DMS79 (cell line): ENCODE data around the gene JAK2.
"Not testable (repeated sequence)": the region's sequence is repeated elsewhere in the genome, so short reads cannot be mapped to it uniquely, and the experiment has no call there.

Experiments
- DNase-seq: peaks from one replicate; lab custom pipeline; 2025; lab: John Stamatoyannopoulos, UW

Gene JAK2

DNA sequence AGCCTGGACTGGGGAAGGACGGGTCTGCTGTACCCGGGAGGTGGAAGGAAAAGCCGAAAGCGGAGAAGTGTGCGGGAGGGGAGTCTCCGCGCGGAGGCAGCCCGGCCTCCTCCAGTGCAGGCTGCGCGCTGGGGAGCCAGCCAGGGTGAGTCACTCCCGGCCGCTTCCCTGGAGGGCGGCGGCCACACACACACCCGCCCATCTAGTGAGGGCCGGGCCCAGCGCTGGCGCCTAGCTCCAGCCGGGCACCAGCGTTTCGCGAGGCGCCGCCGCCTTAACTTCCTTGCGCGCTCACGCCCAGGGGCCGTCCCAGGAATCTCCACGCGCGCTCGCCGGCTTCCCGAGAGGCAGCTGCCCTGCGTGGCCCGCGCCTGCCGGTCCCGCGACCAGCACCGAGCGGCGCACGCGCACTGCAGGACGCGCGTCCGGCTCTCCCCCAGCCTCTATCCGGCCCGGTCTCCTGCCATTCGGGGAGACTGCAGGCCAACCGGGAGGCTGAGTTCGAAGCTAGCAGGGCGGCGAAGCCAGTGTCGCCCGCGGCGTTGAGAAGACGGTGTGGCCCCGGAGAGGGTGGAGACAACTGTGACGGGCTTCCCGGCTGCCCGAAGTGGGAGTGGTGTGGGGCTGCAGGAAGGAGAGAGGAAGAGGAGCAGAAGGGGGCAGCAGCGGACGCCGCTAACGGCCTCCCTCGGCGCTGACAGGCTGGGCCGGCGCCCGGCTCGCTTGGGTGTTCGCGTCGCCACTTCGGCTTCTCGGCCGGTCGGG lies at the start of gene JAK2:
Gene JAK2 (plus strand): TSS at position 652 of the 765 bp plus-strand sequence. CDS start 36,716 bp downstream, outside the sequence.
- DNase-seq: peak; percentile 47

DNA sequence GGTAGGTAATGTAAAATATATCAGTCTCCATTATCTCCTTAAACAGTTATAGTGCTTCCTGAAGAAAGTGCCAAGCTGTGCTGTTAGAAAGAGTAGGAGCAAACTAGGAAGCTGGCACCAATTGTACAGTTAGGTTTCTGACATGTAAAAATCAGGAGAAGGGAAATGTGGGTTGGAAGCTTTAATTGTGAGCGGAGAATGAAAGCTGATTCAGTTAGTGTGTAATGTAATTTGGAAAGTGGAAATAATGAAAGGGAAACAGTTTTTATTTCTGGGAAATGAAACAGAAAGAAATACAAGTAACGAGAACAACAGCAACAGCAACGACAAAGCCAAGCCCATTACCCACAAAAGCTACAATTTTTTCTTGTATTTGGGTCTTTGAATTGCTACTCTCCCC lies 48.8 kb upstream of the JAK2 start:
- DNase-seq: no peak

DNA sequence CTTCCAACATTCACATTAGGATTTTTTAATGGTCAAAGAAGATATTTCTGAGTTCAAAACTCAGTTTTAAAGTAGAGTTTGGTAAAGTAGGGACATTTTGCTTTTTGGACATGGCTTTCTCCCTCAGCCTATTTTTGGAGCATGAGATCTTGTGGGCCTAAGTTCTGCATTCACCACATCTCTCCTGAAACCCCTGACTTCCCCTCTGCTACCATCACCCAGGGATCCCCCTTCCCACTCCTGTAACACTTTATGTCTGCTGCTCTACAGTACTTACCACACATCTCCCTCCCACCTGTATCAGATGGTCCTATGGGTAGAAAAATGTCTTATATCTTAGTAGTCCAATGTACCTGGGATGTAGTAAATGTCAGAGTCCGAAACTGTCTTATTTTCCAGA lies 48.2 kb upstream of the JAK2 start:
- DNase-seq: no peak

DNA sequence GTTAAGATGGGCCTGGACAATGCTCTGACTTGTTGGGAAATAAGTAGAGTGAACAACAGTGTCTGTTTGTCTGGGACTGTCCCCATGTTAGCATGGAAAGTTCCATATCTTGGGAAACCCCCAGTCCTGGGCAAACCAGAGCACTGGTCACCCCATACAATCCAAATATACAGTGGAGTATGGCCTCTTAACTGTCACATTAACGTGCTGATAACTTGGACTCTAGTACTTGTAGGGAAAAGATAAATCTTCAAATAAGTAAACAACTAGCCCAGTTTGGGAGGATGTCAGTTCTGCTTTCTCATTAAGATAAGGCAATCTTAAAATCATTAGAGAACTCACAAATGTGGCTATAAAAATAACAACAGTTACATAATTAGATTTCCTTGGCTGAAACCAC lies 47.6 kb upstream of the JAK2 start:
- DNase-seq: no peak

DNA sequence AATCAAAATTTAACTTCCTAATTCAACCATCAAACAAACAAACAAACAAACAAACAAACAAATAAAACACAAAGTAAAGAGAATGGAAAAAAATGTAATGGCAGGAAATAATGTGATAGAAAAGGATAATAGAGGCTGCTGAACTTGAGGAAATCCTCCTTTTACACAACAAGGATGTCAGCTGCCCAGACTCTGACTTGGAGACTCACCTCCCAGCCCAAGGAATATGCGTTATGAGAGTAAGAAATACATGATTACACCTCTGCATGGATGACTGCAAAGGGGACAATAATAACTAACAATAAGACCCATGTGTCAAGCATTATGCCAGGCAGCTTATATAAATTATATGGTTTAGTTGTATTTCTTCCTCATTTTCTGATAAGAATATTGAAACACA lies 46.6 kb upstream of the JAK2 start:
- no peak for DNase-seq

DNA sequence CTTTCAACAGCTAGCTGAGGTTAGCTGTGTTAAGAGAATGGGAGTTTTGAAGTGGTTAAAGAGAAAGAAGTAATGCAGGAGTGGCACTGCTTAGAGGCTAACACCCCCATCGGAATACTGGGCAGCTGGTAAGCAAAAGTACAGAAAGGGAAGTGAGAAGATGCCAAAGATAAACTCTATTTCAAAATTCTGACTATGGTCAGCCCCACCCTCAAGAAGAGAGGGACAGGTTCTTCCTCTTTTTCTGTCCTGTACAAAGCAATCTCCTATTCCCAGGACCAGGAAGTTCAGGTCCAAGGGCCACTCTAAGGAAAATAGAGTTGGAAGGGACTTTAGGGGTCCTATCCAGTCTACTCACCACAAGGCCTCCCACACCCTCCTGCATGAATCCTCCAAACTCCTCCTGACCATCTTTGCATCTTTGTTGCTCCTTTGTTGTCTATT lies 45.9 kb upstream of the JAK2 start:
- no peak for DNase-seq

DNA sequence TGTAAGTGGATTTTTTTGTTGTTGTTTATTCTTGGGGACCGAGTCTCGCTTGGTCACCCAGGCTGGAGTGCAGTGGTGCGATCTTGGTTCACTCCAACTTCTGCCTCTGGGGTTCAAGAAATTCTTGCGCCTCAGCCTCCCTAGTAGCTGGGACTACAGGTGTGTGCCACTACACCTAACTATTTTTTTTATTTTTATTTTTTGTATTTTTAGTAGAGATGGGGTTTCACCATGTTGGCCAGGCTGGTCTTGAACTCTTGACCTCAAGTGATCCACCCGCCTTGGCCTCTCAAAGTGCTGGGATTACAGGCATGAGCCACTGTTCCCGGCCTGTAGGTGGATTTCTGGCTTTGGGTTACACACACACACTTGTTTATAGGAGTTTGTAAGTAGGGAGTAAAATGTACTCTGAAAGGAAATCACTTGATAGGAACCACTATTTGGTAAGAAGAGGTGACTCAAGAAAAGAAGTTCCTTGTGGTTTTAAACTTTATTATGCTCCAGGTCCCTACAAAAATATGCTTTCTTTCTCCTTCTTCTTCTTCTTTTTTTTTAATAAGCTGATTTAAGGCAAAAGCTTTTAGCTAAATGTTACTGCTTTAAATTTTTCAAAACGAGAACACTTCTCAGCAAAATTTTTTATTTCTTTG lies 42.9 kb upstream of the JAK2 start:
- DNase-seq: not testable (repeated sequence)

DNA sequence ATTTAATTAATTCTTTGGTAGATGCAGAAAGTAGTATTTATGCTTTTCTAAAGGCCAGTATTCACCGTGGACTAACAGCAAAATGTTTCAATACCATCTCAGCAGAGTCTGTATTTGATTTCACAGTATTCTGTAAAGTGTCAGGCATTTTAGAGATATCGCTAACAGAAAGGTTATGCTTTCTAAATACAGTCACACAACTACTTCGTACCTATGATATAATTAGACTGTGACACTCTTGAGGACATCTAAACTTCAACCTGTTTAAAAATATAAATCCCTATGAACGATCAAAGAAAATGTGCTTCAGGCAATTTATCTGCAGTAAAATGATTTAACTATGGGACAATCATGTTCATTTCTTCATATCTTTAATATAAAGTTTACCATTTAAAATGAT lies 41.7 kb upstream of the JAK2 start:
- no peak for DNase-seq

DNA sequence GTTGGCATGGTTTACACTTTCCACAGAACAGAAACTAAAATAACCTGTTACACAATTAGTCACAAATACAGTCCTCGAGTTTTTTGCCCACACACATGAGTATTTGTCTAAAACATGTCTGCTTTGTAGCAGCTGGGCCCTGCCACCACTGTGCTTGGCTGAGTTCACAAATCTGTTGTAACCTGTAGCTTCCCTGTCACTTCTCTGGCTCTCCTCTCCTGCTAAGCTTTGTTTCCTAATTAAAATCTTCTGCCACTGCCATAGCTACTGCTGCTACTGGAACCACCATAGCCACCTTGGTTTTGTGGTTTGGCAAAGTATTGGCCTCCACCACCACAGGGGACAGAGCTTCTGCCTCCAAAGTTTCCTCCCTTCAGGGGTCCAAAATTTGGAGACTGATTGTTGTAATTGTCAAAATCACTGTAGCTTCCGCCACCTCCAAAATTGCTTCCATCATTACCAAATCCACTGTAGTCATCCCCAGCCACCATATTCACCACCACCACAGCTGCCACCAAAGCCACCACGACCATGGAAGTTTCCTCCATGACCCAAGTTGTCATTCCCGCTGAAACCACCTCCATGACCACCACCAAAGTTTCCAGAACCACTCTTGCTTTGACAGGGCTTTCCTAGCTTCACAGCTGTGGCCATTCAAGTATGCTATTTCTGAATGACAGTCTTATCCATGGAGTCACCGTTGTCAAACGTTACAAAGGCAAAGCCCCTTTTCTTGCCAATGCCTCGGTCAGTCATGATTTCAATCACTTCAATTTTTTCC lies 40.5 kb upstream of the JAK2 start:
- not testable (repeated sequence) for DNase-seq

DNA sequence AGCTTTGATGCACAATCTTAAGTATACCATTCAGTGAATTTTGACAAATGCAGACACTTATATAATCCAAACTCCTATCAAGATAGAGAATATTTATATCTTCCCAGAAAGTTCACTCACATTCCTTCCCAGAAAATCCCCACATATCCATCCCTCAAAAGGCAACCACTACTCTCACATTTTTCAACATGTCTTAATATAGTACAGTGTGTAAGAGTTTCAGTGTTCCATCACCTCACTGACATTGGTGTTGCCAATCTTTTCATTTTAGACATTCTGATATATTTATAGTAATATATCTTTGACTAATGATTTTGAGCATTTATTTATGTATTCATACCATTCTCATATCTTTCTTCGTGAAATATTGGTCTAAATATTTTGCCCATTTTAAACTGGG lies 38.1 kb upstream of the JAK2 start:
- DNase-seq: no peak

DNA sequence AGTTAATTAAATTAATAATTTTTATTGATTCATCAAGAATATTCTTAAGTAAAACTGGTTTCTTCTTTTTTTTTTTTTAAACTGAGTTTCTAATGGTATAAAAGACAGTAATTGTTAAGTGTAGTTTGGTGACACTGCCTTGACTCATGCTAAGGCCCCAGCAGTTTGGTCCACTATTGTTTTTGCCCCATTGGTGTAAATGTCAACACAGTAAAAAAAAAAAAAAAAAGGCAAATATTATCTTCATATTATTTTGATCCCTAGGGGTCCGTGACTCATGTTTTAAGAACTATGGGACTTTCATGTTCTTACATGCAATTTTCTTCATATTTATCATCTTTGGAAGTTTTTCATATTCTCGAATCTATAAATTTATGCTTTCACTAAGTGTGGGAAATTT lies 29.2 kb upstream of the JAK2 start:
- DNase-seq: no peak

DNA sequence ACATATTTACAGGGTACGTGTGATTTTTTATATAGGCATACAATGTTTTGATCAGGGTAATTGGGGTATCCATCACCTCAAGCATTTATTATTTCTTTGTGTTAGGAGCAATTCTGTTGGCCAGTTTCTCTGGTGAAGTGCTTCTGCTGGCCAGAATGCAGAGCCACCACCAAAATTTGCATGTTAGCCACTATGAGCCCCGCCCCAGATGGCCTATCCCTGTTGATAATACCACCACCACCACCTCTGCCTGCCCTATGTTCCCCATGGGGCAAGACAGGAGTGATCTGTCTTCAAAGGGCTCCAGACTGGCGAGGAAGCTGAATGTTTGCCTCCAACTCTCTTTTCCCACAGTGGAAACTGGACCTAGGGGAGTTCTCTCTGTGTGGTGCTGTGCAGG lies 26.0 kb upstream of the JAK2 start:
- no peak for DNase-seq

DNA sequence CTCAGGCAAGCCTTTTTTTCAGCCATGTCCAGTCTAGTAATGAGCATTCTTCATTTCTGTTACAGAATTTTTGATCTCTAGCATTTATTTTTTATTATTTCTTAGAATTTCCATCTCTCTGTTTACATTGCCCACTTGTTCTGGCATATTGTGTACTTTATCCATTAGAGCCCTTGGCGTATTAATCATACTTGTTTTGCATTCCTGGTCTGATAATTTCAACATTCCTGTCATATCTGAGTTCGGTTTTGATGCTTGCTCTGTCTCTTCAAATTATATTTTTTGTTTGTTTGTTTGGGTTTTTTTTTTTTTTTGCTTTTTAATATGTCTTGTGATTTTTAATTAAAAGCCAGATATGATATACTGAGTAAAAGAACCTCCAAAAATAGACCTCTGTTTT lies 23.0 kb upstream of the JAK2 start:
- no peak for DNase-seq

DNA sequence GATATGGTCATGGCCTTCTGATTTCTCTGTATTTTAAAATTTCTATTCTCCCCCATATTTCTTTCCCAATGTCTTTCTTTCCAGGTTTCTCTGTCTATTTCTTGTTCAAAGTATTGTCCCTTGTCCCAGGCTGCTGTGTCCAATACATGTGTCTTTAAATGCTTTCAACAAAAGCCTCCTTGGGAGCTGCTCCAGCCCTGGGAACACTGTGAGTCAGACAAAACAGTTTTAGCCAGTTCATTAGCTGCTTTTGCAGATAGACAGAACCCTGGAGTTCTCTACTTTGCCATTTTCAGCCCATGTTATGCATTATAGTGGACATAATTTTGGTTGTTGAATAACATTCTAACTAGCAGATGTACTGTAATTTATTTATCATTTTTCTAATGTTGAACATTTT lies 20.5 kb upstream of the JAK2 start:
- no peak for DNase-seq

DNA sequence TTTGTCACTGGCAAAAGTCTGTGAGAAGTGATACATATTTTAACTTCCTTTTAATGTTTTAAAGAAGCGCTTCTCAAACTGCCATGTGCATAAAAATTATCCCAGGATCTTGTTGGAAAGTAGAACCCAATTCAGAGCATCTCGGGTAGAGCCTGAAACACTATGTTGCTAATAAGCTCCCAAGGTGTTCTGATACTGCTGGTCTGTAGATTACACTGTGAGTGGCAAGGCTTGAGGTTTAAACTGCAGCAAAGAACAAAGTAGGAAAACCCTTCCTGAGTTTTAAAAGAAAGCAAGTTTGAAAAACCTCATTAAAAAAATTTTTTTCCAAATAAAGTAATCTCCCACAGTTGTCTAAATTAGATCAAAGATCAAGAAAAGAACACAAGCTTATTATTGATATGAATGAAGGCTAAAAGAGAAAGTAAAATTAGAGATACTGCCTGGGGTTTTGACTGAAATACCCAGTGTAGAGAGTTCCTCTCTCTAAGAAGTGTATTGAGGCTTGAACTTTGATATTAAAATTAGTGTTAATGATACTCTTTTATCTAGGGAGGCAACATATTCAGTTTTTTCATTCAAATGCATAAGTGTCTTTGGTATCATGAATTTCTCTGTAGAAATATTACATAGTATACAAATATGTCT lies 19.8 kb upstream of the JAK2 start:
- no peak for DNase-seq

DNA sequence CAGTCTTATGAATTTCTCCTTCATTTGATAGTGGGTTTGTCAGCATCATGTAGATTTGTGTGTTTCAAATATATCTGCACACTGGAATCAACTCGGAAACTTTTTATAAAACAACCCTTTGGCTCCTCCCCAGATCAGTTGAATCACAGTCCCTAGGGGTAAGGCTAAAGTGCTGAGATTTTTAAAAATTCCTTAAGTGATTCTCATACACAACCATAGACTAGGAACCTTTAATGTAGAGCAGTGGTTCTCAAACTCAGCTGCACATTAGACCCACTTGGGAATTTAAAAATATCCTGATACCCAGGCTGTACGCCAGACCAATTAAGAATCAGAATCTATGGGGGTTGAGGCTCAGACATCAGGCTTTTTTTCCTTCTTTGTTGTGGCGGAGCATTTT lies 17.5 kb upstream of the JAK2 start:
- DNase-seq: no peak

DNA sequence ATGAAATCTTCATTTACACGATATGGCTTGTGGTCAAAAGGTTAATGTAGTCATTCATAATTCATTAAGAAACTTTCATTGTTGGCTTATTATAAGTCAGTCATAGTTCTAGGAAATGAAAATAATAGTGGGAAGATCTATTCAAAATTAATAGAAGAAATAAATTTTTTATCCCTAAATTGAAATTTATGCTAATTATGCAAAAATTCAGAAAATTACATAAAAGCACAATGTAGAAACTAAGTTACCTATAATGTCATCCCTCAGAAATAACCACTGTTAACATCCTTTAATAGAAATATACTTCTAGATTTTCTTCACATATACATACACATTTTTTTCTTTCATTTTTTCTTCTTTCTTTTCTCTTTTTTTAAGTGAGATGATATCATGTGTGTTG lies 15.9 kb upstream of the JAK2 start:
- DNase-seq: no peak

DNA sequence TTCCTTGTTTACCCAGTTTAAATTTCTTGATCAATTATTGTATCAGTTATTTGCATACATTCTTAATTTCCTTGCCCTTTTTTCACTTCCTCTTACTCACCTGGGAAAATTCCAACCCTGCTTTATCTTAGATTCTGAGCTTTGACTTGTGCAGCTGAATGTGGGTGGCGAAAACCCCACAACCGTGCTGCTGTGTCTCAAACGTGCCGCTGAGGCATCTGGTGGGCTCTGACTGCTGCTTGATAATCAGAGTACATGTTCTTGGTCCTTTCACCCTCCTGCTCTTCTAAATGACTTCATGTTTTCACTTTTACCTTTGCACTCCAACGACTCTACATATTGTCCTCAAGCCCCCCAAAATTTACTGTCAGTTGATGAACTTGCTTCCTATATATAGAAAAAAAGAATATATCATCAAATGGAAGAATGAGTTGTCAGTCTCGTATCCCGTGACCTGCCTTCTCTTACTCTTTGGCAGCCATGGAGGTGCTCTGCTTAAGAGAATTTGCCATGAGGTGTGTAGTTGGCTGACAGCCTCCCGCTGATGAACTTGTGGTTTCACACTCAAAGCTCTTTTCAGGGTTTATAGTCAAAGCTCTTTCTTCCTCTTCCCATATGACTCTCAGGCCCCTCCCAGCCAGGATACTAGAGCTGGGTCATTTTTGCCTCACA lies 14.0 kb upstream of the JAK2 start:
- no peak for DNase-seq

DNA sequence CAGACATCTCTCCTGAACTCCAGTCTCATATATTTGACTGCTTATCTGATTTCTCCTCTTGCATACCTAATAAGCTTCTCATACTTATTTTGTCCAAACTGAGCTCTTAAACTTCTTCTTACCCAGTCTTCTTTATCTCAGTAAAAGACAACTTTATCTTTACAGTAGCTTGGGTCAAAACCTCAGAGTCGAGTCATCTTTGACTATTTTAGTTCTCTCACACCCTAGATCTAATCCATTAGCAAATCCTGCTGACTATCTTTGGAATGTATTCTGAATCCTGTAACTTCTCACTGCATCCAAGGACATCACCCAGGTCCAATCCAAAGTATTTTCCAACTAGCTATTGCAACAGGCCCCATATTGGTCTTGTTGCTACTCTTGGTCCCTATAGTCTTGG lies 11.8 kb upstream of the JAK2 start:
- no peak for DNase-seq

DNA sequence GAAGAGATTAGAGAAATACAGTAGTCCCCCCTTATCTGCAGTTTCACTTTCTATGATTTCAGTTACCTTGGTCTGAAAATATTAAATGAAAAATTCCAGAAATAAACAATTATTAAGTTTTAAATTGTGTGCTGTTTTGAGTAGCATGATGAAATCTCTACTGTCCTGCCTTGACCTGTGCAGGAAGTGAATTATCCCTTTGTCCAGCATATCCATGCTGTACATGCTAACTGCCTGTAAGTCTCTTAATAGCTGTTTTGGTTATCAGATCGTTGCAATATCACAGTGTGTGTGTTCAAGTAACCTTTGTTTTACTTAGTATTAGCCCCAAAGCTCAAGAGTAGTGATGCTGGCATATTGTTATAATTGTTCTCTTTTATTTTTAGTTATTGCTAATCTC lies 11.2 kb upstream of the JAK2 start:
- no peak for DNase-seq

DNA sequence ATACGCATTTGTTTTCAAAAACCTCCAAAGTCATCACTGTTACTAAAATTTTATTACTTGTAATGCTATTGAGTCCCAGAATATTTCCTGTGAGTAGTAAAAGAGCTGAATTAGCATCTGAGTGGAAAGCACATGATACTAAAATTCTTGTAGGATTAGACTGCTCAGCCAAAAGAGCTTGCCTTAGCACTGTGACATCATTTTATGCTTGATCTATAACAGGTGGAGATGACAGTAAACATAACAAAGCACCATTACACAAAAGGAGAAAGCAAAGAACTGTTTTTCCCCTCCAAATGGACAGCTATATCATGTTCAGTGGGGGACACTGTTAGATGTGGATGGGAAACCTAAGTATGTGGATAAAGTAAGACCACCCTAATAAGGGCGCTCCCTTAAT lies 5.8 kb upstream of the JAK2 start:
- no peak for DNase-seq
